Hepatocyte (in vitro differentiated cells): ENCODE data around the gene TMED6.

Experiments used
- EZH2 ChIP-seq: fragments of 200-600 bp; sonication (generic); IDR thresholded peaks from 2 replicates; pipeline ENCODE4 v1.6.1; 2016; ENCODE audit warnings: antibody characterized with exemption, mild to moderate bottlenecking, borderline replicate concordance
- EZH2phosphoT487 ChIP-seq: fragments of 200-600 bp; sonication (generic); IDR thresholded peaks from one replicate; pipeline ENCODE4 v1.6.1; 2018; ENCODE audit warnings: antibody characterized with exemption, mild to moderate bottlenecking, low read depth, moderate library complexity; ENCODE audit not compliant: unreplicated experiment, severe bottlenecking
- TF ChIP-seq, protein P1 (sequence below): fragments of 200-600 bp; sonication (generic); IDR thresholded peaks from 2 replicates; pipeline ENCODE4 v1.5.1; 2016; ENCODE audit warnings: antibody characterized with exemption, mild to moderate bottlenecking; ENCODE audit not compliant: poor library complexity

DNA sequence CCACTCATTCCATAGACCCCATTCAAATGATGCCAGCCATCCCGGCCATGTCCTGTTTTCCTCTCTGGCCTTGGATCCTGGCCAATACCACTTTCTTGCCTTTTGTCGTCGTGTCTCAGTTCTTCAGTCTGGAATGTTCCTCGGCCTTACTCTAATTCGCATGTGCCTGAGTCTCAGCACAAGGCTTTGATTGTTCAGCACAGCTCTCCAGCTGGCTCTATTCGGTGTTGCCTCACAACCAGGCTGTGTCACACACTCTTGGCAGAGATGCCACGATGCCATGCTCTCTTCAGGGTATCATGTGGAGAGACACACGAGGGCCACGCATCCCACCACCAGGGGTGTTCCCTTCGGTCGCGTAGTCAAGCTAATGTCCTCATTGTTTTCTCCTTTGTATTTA is 42.3 kb downstream of the TMED6 start:
- TF ChIP-seq, protein P1, sequence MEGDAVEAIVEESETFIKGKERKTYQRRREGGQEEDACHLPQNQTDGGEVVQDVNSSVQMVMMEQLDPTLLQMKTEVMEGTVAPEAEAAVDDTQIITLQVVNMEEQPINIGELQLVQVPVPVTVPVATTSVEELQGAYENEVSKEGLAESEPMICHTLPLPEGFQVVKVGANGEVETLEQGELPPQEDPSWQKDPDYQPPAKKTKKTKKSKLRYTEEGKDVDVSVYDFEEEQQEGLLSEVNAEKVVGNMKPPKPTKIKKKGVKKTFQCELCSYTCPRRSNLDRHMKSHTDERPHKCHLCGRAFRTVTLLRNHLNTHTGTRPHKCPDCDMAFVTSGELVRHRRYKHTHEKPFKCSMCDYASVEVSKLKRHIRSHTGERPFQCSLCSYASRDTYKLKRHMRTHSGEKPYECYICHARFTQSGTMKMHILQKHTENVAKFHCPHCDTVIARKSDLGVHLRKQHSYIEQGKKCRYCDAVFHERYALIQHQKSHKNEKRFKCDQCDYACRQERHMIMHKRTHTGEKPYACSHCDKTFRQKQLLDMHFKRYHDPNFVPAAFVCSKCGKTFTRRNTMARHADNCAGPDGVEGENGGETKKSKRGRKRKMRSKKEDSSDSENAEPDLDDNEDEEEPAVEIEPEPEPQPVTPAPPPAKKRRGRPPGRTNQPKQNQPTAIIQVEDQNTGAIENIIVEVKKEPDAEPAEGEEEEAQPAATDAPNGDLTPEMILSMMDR, result no peak
- TF ChIP-seq EZH2 (no peak), EZH2phosphoT487 (no peak)
